Keratinocyte (primary cell): ENCODE data around the gene CIDEA. TPM values are rescaled to one million over a fixed set of nuclear protein-coding genes. Genes with fewer than 3 reads are reported as not detected.
"Not testable (repeated sequence)": the region's sequence is repeated elsewhere in the genome, so short reads cannot be mapped to it uniquely, and the experiment has no call there.

ENCODE experiments used
- DNase-seq: peaks from one replicate; pipeline ENCODE4 v3.0.0-alpha.2; 2011; ENCODE audit warnings: low read depth, missing footprints, low spot score
- FAIRE-seq: peaks from 2 replicates; lab custom pipeline; 2011; peaks lifted over from hg19 to GRCh38; lab: Jason Lieb, UNC
- H2AFZ ChIP-seq: 2 replicates; pipeline ENCODE4 v1.6.0; 2012; ENCODE audit warnings: low read length, control low read depth, inconsistent platforms; ENCODE audit not compliant: control insufficient read depth
- H3K27ac ChIP-seq: 2 replicates; pipeline ENCODE4 v1.5.1; 2011; ENCODE audit warnings: low read length; ENCODE audit not compliant: control insufficient read depth, insufficient read depth
- H3K27me3 ChIP-seq: 3 replicates; pipeline ENCODE4 v1.6.0; 2011; ENCODE audit warnings: low read length; ENCODE audit not compliant: control insufficient read depth, insufficient read depth; ENCODE audit errors: extremely low read depth
- H3K36me3 ChIP-seq, 2 experiments: 2 replicates in 1 of 2; 3 replicates in 1 of 2; pipeline ENCODE4 v1.5.1; 2011; ENCODE audit warnings: low read length in 2 of 2, mild to moderate bottlenecking in 1 of 2; ENCODE audit not compliant: control insufficient read depth in 2 of 2, insufficient read depth in 2 of 2; ENCODE audit errors: extremely low read depth in 1 of 2
- H3K4me1 ChIP-seq: 3 replicates; pipeline ENCODE4 v1.5.1; 2011; ENCODE audit warnings: low read length; ENCODE audit not compliant: control insufficient read depth, insufficient read depth; ENCODE audit errors: extremely low read depth
- H3K4me2 ChIP-seq: 3 replicates; pipeline ENCODE4 v1.6.0; 2011; ENCODE audit warnings: low read depth, low read length; ENCODE audit not compliant: control insufficient read depth, insufficient read depth; ENCODE audit errors: extremely low read depth
- H3K4me3 ChIP-seq, 3 experiments: fragments of 200-600 bp in 1 of 3; sonication (generic) in 1 of 3; 2 replicates in 2 of 3; 3 replicates in 1 of 3; pipeline ENCODE4 v1.5.1; 2011 to 2016; ENCODE audit warnings: low read length in 3 of 3, mild to moderate bottlenecking in 3 of 3, control low read depth in 2 of 3, inconsistent platforms in 1 of 3, low read depth in 1 of 3, mixed read lengths in 1 of 3, mixed run types in 1 of 3, moderate library complexity in 1 of 3; ENCODE audit not compliant: control insufficient read depth in 2 of 3, insufficient read depth in 2 of 3; ENCODE audit errors: extremely low read depth in 1 of 3
- H3K79me2 ChIP-seq: 2 replicates; pipeline ENCODE4 v1.6.0; 2012; ENCODE audit warnings: low read length; ENCODE audit not compliant: control insufficient read depth, insufficient read depth
- H3K9ac ChIP-seq: 3 replicates; pipeline ENCODE4 v1.6.0; 2011; ENCODE audit warnings: low read length; ENCODE audit not compliant: control insufficient read depth, insufficient read depth; ENCODE audit errors: extremely low read depth
- H3K9me1 ChIP-seq: 3 replicates; pipeline ENCODE4 v1.6.0; 2011; ENCODE audit warnings: low read length; ENCODE audit not compliant: control insufficient read depth, insufficient read depth; ENCODE audit errors: extremely low read depth
- H3K9me3 ChIP-seq: 2 replicates; pipeline ENCODE4 v1.5.1; 2012; ENCODE audit warnings: low read depth, low read length; ENCODE audit not compliant: control insufficient read depth
- H4K20me1 ChIP-seq: 3 replicates; pipeline ENCODE4 v1.6.0; 2011; ENCODE audit warnings: low read length; ENCODE audit not compliant: control insufficient read depth, insufficient read depth; ENCODE audit errors: extremely low read depth
- dilution Hi-C: fragments of 300-500 bp; cut with MboI; formaldehyde crosslinking; loops from one replicate; pipeline ENCODE4 v1.7.0; 2020; ENCODE audit warnings: low sequenced_read_pairs; ENCODE audit not compliant: extremely low pct_ligation_motif_present
- polyA plus RNA-seq, 5 experiments: library from polyadenylated mRNA; depleted of rRNA in 3 of 5; stranded (reverse) in 3 of 5; stranded (forward) in 1 of 5; unstranded in 1 of 5; fragments of >200 nt; gene quantifications; 1 replicate in 1 of 5; 2 replicates in 3 of 5; 3 replicates in 1 of 5; pipeline versions ENCODE4 v1.2.1 to v1.2.3, GENCODE V29; 2011 to 2012; ENCODE audit warnings: missing spikeins in 2 of 5, low read depth in 1 of 5, low replicate concordance in 1 of 5

CIDEA gene
- polyA plus RNA-seq, 1 donor (not counting 4 experiments of a cell fraction or from before 2014, with no cell fraction given): 1.2 TPM

DNA sequence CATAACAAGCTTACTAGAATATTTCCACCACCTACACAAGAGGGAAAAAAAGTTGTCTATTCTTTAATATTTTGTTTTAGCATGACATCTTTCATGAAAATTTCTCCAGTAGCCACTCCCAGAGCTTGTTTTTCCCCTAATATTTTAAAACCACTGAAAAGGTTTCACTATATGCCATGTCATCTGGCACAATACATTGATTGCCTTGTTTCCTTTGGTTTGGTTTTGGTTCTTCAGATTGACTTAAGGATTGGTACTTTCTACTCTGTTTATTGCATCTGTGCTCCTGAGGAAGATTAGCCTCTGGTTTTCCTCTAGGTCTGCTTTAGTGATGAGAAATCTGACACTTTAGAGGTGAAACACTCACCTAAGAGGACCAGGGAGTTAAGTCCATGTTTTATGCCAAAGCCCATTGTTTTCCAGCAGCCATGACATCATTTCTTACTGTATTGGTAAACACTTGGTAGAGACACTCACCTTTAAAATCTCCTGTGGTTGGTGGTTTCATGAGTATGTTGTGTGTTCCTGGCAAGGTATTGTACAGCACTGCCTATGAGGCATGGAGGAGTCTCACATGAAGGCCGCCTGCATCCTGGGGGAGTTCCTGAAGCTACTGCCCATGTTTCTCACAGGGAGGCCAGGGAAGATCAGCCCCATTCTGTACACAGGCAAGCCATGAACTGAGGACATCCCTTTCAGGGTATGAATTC is 39.7 kb upstream of the CIDEA start:
- H3K9me1 ChIP-seq, H2AFZ ChIP-seq, H3K9me3 ChIP-seq, H3K27me3 ChIP-seq, H3K4me2 ChIP-seq, DNase-seq, H3K9ac ChIP-seq, H4K20me1 ChIP-seq, H3K79me2 ChIP-seq, H3K36me3 ChIP-seq, dilution Hi-C loops, H3K27ac ChIP-seq, H3K4me3 ChIP-seq, H3K4me1 ChIP-seq: not testable (repeated sequence)
- peak; percentile 69 for FAIRE-seq

DNA sequence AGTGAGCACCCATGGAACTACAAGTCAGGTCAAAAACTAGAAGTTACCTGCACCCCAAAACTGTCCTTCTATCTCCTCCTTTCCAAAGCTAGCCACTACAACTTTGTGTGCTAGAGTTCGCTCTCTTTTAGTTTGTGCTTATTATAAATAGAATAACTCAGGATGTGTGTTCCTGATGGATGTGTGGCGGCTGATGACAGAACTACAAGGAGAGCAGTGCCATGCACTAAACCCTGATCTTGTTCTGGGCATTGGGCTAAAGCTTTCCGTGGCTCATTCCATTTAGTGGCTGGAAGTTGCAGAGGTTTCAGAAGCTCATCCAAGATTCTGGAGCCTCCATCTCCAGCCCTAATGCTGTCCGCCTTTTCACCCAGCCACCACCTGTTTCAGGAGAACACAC is 37.7 kb upstream of the CIDEA start:
- H3K9me3 ChIP-seq, H3K4me1 ChIP-seq, H3K27ac ChIP-seq, dilution Hi-C loops, H3K79me2 ChIP-seq, H3K4me3 ChIP-seq, H3K27me3 ChIP-seq, H3K9me1 ChIP-seq, H2AFZ ChIP-seq, H3K9ac ChIP-seq, H4K20me1 ChIP-seq, DNase-seq, H3K4me2 ChIP-seq, H3K36me3 ChIP-seq: not testable (repeated sequence)
- peak; percentile 61 for FAIRE-seq

DNA sequence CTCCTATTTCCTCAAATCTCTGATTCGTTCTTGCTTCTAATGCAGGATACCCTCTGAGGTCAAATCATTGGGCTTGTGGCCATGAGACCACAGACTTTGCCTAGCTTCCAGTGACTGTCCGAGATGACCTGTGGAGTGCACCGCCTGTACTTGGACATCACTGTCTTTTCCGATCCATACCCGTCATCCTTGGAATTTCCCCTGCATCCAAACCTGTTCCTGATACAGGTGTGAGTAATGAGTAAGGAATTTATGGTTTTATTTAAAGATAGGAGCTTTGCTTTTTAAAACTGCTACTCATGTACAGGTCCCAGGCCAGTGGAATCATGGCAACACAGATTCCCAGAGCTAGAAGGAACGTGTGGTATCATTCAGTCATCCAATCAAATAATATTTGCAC is 35.6 kb upstream of the CIDEA start:
- H3K27ac ChIP-seq, H3K79me2 ChIP-seq, H3K27me3 ChIP-seq, H3K4me1 ChIP-seq, H3K9ac ChIP-seq, H3K36me3 ChIP-seq, H3K4me2 ChIP-seq, dilution Hi-C loops, H3K4me3 ChIP-seq, H2AFZ ChIP-seq, H3K9me3 ChIP-seq, DNase-seq, H4K20me1 ChIP-seq, H3K9me1 ChIP-seq: not testable (repeated sequence)
- FAIRE-seq: peak; percentile 81

DNA sequence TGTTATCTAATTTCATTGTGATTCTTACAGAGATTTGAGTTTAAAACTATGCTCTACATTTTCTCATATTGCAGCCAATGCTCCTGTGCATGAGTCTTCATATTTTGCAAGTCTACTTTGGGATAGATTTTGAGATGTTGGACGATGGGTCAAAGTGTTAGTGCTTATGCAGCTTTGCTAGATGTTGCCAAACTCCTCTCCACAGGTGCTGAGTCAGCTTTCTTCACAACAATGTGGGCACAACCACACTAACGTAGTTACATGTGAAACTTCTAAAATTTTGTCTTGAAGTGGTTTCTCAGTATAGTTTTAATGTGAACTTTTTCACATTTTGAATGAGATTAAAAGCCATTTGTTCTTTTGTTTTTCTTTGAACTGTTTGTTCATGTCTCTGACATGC is 32.1 kb upstream of the CIDEA start:
- dilution Hi-C loops, H3K27me3 ChIP-seq, H3K4me1 ChIP-seq, H3K4me3 ChIP-seq, DNase-seq, FAIRE-seq, H3K4me2 ChIP-seq, H3K9ac ChIP-seq, H3K36me3 ChIP-seq, H3K79me2 ChIP-seq, H3K9me1 ChIP-seq, H3K9me3 ChIP-seq, H4K20me1 ChIP-seq, H3K27ac ChIP-seq, H2AFZ ChIP-seq: not testable (repeated sequence)

- H3K9me1 ChIP-seq, H3K79me2 ChIP-seq, H3K27ac ChIP-seq, FAIRE-seq, H3K9ac ChIP-seq, H3K4me2 ChIP-seq, dilution Hi-C loops, H3K36me3 ChIP-seq, H3K27me3 ChIP-seq, H3K4me3 ChIP-seq, DNase-seq, H4K20me1 ChIP-seq, H2AFZ ChIP-seq, H3K4me1 ChIP-seq, H3K9me3 ChIP-seq: not testable (repeated sequence)
Measured at GRCh38 chr18:12223326-12223725, 30.8 kb upstream of the CIDEA start.
